Measurements from ENCODE around the gene ABCD4.

DNA sequence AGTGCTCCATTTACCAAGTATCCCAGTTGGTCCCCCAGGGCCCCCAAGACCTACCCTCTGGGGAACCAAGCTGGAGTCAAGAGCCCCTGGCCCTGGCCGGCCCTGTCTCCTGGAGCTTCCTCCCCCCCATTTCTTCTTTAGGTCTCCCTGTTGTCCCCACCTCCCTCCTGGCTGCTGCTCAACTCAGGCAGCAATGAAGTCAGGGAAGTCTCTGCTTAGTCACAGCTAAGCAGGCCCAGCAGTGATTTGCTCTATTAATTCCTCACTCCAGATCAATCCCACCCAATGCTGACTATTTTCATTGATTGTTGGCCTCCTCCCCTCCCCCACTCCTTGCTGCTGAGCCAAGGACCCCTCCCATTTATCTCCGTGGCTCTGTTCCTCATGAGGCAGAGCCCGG lies 35.1 kb downstream of the ABCD4 start:
- TF ChIP-seq, protein P1, sequence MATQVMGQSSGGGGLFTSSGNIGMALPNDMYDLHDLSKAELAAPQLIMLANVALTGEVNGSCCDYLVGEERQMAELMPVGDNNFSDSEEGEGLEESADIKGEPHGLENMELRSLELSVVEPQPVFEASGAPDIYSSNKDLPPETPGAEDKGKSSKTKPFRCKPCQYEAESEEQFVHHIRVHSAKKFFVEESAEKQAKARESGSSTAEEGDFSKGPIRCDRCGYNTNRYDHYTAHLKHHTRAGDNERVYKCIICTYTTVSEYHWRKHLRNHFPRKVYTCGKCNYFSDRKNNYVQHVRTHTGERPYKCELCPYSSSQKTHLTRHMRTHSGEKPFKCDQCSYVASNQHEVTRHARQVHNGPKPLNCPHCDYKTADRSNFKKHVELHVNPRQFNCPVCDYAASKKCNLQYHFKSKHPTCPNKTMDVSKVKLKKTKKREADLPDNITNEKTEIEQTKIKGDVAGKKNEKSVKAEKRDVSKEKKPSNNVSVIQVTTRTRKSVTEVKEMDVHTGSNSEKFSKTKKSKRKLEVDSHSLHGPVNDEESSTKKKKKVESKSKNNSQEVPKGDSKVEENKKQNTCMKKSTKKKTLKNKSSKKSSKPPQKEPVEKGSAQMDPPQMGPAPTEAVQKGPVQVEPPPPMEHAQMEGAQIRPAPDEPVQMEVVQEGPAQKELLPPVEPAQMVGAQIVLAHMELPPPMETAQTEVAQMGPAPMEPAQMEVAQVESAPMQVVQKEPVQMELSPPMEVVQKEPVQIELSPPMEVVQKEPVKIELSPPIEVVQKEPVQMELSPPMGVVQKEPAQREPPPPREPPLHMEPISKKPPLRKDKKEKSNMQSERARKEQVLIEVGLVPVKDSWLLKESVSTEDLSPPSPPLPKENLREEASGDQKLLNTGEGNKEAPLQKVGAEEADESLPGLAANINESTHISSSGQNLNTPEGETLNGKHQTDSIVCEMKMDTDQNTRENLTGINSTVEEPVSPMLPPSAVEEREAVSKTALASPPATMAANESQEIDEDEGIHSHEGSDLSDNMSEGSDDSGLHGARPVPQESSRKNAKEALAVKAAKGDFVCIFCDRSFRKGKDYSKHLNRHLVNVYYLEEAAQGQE (tag by site-specific recombination; IDR thresholded peaks at IDR 0.05), result no peak
- TF ChIP-seq, protein P2, sequence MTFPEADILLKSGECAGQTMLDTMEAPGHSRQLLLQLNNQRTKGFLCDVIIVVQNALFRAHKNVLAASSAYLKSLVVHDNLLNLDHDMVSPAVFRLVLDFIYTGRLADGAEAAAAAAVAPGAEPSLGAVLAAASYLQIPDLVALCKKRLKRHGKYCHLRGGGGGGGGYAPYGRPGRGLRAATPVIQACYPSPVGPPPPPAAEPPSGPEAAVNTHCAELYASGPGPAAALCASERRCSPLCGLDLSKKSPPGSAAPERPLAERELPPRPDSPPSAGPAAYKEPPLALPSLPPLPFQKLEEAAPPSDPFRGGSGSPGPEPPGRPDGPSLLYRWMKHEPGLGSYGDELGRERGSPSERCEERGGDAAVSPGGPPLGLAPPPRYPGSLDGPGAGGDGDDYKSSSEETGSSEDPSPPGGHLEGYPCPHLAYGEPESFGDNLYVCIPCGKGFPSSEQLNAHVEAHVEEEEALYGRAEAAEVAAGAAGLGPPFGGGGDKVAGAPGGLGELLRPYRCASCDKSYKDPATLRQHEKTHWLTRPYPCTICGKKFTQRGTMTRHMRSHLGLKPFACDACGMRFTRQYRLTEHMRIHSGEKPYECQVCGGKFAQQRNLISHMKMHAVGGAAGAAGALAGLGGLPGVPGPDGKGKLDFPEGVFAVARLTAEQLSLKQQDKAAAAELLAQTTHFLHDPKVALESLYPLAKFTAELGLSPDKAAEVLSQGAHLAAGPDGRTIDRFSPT (tag by site-specific recombination; IDR thresholded peaks at IDR 0.05), result no peak
- TF ChIP-seq, protein P3, sequence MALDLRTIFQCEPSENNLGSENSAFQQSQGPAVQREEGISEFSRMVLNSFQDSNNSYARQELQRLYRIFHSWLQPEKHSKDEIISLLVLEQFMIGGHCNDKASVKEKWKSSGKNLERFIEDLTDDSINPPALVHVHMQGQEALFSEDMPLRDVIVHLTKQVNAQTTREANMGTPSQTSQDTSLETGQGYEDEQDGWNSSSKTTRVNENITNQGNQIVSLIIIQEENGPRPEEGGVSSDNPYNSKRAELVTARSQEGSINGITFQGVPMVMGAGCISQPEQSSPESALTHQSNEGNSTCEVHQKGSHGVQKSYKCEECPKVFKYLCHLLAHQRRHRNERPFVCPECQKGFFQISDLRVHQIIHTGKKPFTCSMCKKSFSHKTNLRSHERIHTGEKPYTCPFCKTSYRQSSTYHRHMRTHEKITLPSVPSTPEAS (tag by site-specific recombination; IDR thresholded peaks at IDR 0.05), result no peak
- TF ChIP-seq, protein P4, sequence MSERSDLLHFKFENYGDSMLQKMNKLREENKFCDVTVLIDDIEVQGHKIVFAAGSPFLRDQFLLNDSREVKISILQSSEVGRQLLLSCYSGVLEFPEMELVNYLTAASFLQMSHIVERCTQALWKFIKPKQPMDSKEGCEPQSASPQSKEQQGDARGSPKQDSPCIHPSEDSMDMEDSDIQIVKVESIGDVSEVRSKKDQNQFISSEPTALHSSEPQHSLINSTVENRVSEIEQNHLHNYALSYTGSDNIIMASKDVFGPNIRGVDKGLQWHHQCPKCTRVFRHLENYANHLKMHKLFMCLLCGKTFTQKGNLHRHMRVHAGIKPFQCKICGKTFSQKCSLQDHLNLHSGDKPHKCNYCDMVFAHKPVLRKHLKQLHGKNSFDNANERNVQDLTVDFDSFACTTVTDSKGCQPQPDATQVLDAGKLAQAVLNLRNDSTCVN (tag by site-specific recombination; optimal IDR thresholded peaks at IDR 0.05), result no peak
- TF ChIP-seq ZEB2 (tag by site-specific recombination; IDR thresholded peaks at IDR 0.05), result no peak

Measured in HEK293 (cell line).